LHCN-M2 (cell line): ENCODE results near the gene CLEC10A. TPM values are rescaled to one million over a fixed set of nuclear protein-coding genes. Genes with fewer than 3 reads are reported as not detected.
"Not testable (repeated sequence)": the region's sequence is repeated elsewhere in the genome, so short reads cannot be mapped to it uniquely, and the experiment has no call there.

Experiments used
- DNase-seq: peaks from one replicate; pipeline ENCODE4 v3.0.0-alpha.2; 2012; ENCODE audit warnings: low read depth
- total RNA-seq: library from RNA; depleted of rRNA; stranded (reverse); fragments of >200 nt; gene quantifications from 2 replicates; pipeline ENCODE4 v1.2.3, GENCODE V29; 2014

The CLEC10A gene
- total RNA-seq, 1 experiment from 2014 or later: not detected

DNA sequence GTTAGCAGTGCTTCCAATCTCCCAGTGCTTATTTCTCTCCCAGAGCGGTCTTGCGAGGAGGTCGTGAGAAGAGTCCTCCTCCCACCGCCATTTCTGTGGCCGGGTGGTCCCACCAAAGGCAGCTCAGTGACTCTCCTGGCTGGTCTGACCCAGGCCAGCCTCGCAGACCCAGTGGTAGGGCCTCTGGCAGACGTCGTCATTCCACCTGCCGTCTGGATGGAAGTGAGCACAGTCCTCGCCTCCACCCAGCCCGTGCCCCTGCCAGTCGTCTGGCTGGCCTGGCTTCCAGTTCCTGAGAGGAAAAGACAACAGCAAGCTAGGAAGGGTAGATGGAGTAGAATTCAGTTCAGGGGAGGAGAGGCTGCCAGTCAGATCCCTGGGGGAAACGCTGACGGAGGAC is 5.1 kb downstream of the CLEC10A start:
- no peak for DNase-seq

DNA sequence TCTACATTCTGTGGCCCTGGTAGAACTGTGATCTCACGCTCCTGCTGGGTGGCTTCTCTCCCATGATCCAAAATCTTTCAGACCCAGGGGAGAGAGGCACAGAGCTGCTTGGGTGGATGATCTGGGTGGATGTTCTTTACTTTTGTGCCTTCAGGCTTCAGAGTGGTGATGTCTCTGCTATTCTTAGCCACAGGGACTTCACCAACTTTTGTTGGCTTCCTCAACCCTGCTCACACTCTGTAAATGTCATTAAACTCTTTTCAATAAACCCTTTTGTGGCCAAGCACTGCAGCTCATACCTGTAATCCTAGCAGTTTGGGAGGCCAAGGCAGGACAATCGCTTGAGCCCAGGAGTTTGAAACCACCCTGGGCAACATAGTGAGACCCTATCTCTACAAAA is 7.6 kb downstream of the CLEC10A start:
- no peak for DNase-seq

DNA sequence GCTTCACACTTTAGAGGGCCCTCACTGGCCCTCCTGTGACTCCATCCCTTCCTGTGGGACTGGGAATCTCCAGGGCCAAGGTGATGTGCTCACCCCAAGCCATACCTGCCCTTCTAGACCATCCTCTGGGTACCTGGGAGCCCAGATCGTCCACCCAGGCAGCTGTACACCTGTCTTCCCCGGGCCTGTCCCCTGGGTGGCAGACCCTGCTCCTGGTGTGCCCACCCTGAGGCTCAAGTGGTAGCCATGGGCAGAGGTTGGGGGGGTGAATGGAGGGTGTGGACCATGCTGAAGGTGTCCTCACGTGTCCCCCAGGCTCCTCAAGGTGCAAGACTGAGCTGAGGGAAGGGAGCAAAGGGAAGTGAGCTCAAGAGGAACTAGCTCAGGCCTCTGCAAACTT is 9.3 kb downstream of the CLEC10A start:
- no peak for DNase-seq

DNA sequence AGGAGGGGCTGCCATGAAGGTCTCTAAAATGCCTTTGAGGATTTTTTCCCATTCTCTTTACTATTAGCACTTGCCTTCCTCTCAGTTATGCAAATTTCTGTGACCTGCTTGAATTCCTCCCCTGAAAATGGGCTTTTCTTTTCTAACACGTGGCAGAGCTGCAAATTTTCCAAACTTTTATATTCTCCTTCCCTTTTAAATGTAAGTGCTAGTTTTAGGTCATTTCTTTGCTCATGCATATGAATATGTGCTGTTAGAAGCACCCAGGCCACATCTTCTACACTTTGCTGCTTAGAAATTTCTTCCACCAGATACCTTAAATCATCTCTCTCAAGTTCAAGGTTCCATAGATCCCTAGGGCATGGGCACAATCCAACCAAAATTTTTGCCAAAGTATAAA is 11.8 kb downstream of the CLEC10A start:
- DNase-seq: no peak

DNA sequence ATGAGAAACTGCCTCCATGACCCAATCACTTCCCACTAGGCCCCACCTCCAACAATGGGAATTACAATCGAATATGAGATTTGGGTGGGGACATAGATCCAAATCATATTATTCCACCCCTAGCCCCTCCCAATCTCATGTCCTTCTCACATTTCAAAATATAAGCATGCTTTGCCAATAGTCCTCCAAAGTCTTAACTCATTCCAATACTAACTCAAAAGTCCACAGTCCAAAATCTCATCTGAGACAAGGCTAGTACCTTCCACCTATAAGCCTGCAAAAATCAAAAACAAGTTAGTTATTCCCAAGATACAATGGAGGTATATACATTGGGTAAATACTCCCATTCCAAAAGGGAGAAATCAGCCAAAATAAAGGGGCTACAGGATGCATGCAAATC is 12.9 kb downstream of the CLEC10A start:
- no peak for DNase-seq

DNA sequence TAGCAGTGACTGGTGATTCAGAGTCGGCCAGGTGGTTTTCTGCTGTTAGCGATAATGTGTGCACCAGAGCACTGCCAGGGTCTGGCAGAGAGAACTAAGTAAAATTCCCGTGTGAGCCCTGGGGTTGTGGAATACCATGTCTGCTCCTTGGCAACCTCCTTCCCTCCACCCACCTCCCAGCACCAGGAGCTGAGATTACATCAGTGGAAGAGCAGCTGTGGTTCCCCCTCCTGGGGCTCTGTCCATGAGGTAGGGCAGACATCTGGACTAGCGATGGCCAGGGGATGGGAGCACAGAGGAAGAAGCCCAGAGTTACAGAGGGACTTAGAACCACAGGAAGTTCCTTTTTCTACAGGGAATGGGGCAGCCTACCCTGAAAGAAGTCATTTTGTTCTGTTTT is 15.8 kb downstream of the CLEC10A start:
- peak; percentile 49 for DNase-seq

DNA sequence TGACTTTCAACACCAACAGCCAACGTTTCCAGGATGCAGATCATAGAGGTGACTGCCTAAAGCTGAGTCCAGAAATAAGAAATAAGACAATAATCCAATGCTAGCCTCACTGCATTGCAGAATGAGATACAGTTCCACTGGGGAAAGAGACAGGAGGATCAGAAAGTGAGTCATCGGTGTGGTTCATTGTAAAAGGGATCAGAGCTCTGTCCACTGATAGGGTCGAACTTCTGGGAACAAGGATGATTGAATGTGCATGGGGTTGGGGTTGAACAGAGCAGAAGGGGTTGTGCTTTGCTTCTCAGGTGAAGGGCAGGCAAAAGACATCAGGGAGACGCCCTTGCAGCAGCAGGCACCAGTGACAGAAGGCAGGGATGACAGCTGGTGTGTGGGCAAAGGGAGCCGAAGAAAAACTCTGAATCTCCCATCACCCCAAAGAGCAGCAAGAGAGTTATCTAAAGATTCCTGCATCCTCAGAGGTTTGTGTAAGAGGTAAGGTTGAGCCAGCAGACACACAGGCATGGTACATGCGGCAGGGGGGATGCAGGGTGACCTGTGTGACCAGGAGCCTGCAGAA is 16.4 kb downstream of the CLEC10A start:
- peak; percentile 60 for DNase-seq

DNA sequence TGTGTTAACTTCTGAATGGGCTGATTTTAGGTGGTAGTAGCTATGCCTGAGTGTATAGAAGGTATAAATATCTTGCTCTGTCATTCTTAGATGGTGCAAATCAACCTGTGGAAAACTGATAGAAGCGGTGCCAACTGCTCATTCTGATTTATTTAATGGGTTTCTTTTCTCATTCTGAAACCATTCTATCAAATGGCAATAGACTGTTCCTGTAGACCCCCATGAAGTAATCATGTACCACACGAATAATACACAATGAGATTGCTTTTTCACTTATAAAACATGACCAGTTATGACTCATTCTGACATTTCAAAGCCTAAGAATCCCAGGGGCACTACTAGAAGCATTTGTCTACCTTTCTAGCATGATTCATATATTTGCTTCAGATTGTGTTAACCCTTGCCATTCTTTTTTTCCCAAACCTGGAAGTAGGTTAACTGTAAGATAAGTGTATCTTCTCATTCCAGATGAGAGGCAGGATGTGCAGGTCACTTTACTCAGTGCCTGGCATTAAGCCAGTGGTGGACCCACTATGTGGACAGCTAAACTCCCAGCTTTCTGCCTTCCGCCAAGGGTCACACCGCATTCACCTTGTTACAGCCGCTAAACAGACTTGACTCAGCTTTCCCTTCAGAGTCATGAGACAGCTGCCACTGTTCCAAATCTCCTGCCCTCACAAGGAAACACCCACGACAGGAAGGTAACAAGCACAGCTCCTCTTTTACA is 19.7 kb downstream of the CLEC10A start:
- DNase-seq: peak; percentile 97

DNA sequence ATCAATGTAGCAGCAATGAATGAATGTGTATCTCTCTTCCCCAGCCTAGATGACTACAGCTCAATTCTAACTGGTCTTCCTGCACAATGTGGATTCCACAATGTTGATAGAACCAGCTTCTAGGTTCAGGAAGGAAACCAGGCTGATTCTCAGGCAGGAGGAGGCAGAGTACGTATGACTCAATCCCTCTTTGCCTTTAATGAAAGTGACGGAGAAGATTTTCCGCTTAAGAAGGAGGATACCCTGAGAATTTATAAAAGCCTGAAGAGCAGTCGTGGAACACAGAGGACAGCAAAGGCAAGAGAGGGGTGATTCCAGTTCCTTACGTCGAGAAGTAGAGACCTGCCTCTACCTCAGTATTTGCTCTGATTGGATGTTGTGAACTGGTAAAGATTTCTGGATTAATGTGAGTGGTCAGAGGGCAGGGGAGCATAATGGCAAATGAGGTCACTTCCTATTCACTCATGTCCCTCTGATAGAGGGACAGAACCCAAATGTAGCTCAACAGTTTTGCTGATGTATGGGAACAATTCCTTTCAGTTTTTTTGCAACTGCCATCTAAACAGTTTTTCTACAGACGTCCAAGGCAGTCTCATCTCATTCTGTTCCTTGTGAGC is 21.1 kb downstream of the CLEC10A start:
- DNase-seq: peak; percentile 58

DNA sequence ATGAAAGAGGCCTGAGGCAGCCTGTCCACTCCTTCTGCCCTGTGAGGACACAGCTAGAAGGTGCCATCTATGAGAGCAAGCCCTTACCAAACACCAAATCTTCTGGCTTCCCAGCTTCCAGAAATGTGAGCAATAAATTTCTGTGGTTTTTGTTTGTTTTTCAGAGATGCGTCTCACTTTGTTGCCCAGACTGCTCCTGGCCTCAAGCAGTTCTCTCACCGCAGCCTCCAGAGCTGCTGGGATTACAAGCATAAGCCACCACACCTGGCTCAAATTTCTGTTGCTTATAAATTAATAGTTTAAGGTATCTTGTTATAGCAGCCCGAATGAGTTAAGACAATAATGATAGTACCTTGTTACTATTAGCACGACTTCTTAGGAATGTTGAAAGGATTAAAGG is 23.7 kb downstream of the CLEC10A start:
- peak; percentile 82 for DNase-seq

DNA sequence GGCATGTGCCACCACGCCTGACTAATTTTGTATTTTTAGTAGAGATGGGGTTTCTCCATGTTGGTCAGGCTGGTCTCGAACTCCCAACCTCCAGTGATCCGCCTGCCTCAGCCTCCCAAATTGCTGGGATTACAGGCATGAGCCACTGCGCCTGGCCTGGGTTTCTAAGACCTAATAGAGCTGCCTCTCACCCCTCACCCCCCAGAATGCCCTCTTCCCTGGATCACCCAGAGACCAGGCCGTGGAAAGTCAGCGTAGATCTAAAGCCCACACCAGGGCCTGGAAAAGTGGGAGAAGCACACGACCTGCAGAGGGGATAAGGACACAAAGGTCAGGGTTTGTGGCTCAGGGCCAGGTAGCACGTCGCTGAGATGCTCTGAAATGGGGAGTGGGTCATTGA is 29.5 kb downstream of the CLEC10A start:
- DNase-seq: not testable (repeated sequence)

DNA sequence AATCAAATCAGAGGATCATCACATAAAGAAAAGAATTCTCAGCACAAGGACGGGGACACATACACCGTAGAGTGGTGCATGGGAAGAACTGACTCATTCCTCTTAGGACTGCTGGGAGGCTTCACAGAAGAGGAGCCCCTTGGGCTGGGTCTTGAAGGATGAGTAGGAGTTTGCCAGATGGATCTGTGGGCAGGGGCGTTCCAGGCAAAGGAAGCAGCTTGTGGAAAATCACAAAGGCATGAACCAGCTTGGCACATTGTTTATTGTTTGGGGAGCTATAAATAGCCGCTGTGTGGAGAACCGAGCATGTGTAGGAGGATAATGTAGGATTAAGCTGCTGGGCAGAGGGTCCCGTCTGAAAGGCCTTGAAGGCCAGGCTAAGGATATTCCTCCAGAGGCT is 31.1 kb downstream of the CLEC10A start:
- peak; percentile 50 for DNase-seq

DNA sequence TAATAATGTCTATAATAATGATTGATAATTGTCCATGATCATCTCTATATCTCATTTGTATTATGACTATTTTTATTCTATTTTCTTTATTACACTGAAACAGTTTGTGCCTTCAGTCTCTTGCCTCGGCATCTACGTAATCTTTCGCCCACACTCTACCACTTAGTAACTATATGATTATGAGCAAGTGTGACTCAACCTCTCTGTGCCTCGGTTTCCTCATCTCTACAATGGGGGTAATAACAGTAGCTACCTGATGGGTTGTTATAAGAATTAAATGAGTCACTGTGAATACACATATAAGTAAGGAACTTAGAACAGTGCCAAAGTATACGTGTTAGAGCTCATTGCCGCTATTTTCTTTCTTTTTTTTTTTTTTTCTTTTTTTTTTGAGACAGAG is 32.5 kb downstream of the CLEC10A start:
- DNase-seq: no peak

DNA sequence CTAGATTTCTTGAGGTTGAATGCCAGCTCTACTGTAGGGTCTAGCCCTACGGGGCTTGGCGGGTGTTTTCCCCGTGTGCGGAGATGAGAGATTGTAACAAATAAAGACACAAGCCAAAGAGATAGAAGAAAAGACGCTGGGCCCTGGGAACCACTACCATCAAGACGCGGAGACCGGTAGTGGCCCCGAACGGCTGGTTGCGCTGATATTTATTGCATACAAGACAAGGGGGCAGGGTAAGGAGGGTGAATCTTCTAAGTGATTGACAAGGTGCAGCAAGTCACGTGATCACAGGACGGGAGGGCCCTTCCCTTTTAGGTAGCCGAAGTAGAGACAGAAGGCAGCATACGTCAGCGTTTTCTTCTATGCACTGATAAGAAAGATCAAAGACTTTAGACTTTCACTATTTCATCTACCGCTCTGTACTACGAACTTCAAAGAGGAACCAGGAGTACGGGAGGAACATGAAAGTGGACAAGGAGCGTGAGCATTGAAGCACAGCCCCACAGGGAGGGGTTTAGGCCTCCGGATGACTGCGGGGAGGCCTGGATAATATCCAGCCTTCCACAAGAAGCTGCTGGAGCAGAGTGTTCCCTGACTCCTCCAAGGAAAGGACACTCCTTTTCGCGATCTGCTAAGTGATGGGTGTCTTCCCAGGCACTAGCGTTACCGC is 33.2 kb downstream of the CLEC10A start:
- not testable (repeated sequence) for DNase-seq

DNA sequence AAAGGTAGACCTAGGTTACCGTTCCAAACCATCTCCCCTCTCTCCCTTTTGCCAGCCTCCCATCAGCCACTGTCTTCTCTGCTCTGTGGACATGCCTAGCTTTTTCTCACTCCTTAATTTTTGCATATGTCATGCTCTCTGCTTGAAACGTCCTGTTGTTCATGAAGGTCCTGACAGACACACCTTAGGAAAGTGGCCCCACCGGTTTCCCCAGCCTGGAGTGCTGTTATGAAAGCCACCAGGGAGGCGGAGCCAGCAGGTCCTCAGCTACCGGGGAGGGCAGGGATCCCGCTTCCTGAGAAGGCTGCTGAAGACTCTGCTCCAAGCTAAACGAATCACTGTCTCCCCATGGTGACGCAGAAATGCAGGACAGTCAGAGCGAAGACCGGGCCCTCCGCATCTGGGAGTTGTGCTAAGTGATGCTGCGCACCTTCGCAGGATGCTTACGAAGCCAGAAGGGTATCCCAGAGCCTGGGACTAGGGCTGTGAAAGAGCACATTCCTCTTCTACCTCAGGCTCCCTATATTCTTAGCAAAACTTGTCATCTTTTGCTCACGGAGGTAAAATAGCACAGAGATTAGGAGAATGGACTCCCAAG is 33.8 kb downstream of the CLEC10A start:
- DNase-seq: no peak

DNA sequence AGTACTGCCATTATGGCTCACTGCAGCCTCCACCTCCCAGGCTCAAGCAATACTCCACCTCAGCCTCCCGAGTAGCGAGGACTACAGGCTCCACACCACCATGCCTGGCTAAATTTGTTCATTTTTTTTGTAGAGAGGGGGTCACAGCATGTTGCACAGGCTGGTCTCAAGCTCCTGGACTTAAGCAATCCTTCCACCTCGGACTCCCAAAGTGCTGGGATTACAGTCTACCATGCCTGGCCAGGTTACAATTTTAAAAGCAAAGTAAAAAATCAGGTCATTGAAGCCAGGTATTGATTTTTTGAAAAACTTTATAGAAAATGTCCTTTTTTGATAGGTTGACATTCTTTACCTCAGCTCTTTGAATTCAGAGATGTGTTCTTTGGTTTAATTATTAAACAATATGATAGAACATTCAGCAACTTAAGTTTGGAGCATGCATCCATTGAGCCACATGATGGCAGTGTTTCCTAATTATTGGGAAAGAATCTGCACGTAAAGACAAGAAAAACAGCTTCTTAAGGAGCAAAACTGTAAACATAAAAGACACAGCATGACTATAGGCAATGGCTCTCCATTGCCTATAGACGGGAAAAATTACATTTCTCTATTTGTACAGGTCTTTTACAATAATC is 34.4 kb downstream of the CLEC10A start:
- DNase-seq: peak; percentile 70

DNA sequence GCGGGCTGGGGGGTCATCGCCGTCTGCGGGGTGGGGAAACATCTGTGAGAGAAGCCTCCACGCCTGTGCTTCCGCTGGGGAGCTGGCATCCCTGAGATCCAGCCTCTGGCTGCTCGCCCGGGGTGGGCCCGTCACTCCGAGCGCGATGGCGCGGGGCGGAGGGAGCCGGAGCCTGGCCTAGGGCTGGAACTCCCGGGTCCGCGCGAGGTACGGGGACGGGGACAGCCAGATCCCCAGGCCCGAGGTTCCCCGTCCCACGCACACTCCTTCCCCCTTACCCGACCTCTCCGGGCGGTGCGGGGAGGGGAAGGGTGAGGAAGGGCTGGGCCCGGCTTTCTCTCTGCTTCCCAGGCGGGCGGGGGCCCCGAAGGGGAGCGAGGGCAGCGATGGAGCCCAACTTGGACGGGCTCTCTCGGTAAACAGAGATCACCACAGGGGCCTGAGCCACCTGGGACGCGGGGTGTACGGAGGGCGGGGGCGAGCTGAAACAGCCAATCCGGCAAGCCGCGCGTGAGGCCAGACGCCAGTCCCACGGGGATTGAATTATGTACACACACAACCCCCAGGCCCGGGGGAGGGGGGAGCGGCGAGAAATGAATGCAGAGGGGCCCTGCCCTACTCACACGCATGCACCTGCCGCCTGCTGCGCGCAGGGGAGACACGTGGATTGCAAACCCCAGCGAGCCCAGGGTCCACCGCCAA is 36.4 kb downstream of the CLEC10A start, which contains the start of gene SLC16A11:
Gene SLC16A11, minus strand, starts transcription at position 596 of the 702 bp plus-strand sequence. Its CDS starts 579 bp downstream, at position 17.
- DNase-seq: no peak

DNA sequence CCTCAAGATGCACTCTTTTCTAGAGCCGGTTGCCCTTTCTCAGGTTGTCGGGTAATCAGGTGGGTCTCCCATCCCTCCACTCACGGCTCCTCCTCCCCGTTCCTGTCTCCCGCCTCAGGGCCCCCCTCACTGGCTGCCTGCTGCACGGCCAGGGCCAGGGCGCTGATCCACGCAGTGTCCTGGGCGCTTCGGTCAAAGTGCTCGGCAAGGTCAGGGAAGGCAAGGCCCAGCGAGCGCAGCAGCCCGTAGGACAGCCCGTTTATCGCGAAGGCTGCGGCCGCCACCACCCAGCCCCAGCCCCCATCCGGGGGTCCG is 36.9 kb downstream of the CLEC10A start:
- DNase-seq: no peak

DNA sequence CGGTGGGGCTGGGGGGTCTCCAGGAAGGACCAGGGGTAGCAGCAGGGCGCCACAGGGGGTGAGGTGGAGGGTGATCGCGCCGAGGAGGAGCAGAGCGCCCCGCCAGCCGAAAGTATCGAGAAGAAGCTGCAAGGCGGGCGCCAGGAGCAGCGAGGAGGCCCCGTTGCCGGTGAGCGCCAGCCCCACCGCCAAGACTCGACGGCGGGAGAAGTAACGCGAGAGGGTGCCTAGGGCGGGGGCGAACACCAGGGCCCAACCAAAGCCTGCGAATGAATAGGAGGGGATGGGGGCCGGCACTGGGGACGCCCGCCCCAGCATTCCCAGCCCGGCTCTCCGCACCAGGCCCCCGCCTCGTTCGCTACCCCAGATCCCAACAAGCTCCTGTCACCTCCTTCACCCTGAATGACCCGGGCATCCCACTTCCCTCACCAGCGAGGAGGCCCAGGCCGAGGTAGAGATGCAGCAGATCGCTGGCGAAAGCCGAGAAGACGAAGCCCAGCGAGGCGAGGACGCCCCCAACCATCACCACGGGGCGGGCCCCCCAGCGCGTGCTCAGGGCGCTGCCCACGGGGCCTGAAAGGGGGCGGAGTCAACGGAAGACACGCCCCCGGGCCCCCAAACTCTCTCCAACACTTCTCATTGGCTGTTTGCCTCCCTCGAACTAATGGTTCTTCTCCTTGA is 37.4 kb downstream of the CLEC10A start:
- DNase-seq: no peak
